CD14-positive monocyte (primary cell): ENCODE data around the gene OSBPL10. TPM values are rescaled to one million over a fixed set of nuclear protein-coding genes. Genes with fewer than 3 reads are reported as not detected.

Experiments used
- DNase-seq, 3 donors: peaks; one replicate each; pipeline ENCODE4 v3.0.0-alpha.2; 2011 to 2022
- H2AFZ ChIP-seq: 2 replicates; pipeline ENCODE4 v1.6.0; 2012; ENCODE audit warnings: mild to moderate bottlenecking, low read depth, low read length, inconsistent platforms; ENCODE audit not compliant: insufficient read depth, poor library complexity, severe bottlenecking
- H3K27ac ChIP-seq, 2 donors: 1 replicate in 1 of 2; 2 replicates in 1 of 2; pipeline ENCODE4 v1.5.1; 2012 to 2013; ENCODE audit warnings: low read length in 2 of 2, control low read depth in 1 of 2, inconsistent platforms in 1 of 2, low read depth in 1 of 2, mild to moderate bottlenecking in 1 of 2
- H3K27me3 ChIP-seq, 2 donors: one replicate each; pipeline versions ENCODE4 v1.6.0 to v1.6.1; 2011 to 2013; ENCODE audit warnings: low read length in 2 of 2; ENCODE audit not compliant: control insufficient read depth in 2 of 2, insufficient read depth in 2 of 2
- H3K36me3 ChIP-seq, 2 donors: replicated peaks in 1 of 2; 1 replicate in 1 of 2; 2 replicates in 1 of 2; pipeline versions ENCODE4 v1.5.1 to v1.6.1; 2012 to 2013; ENCODE audit warnings: low read length in 2 of 2, control low read depth in 1 of 2, inconsistent platforms in 1 of 2, mild to moderate bottlenecking in 1 of 2; ENCODE audit not compliant: insufficient read depth in 2 of 2, control insufficient read depth in 1 of 2
- H3K4me1 ChIP-seq, 2 donors: 1 replicate in 1 of 2; 2 replicates in 1 of 2; pipeline versions ENCODE4 v1.5.1 to v1.6.1; 2012 to 2013; ENCODE audit warnings: low read length in 2 of 2, control low read depth in 1 of 2, inconsistent platforms in 1 of 2, mild to moderate bottlenecking in 1 of 2, moderate library complexity in 1 of 2; ENCODE audit not compliant: insufficient read depth in 2 of 2, control insufficient read depth in 1 of 2
- H3K4me2 ChIP-seq: replicated peaks from 2 replicates; pipeline ENCODE3; 2012; ENCODE audit warnings: low read length, moderate library complexity, mild to moderate bottlenecking; ENCODE audit not compliant: poor library complexity, severe bottlenecking; ENCODE audit errors: extremely low read depth
- H3K4me3 ChIP-seq, 3 experiments: fragments of 200-600 bp in 1 of 3; sonication (generic) in 1 of 3; replicated peaks in 1 of 3; 1 replicate in 2 of 3; 2 replicates in 1 of 3; pipeline ENCODE4 v1.5.1; 2011 to 2013; ENCODE audit warnings: low read length in 3 of 3, mild to moderate bottlenecking in 3 of 3, control low read depth in 2 of 3, low read depth in 2 of 3, inconsistent platforms in 1 of 3, moderate library complexity in 1 of 3
- H3K79me2 ChIP-seq: 2 replicates; pipeline ENCODE4 v1.6.0; 2012; ENCODE audit warnings: mild to moderate bottlenecking, control low read depth, inconsistent platforms, low read length, moderate library complexity; ENCODE audit not compliant: insufficient read depth
- H3K9ac ChIP-seq: 2 replicates; pipeline ENCODE4 v1.6.0; 2017; ENCODE audit warnings: low read length, mild to moderate bottlenecking; ENCODE audit not compliant: insufficient read depth, poor library complexity, severe bottlenecking
- H3K9me3 ChIP-seq, 2 donors: replicated peaks in 1 of 2; 1 replicate in 1 of 2; 2 replicates in 1 of 2; pipeline versions ENCODE4 v1.5.1 to v1.6.1; 2012 to 2013; ENCODE audit warnings: low read length in 2 of 2, control low read depth in 1 of 2; ENCODE audit not compliant: control insufficient read depth in 1 of 2, insufficient read depth in 1 of 2
- H4K20me1 ChIP-seq: 2 replicates; pipeline ENCODE4 v1.6.0; 2012; ENCODE audit warnings: mild to moderate bottlenecking, low read length, control low read depth, moderate library complexity; ENCODE audit not compliant: insufficient read depth
- H3K27ac Mint-ChIP-seq, 7 donors: one replicate each; pipeline ENCODE4 v1.8.0; 2020; ENCODE audit warnings: mild to moderate bottlenecking in 7 of 7, mixed read lengths in 7 of 7, moderate library complexity in 6 of 7, inconsistent platforms in 2 of 7
- H3K27me3 Mint-ChIP-seq, 3 donors: one replicate each; pipeline ENCODE4 v1.8.0; 2021 to 2022; ENCODE audit warnings: low read depth in 3 of 3, mild to moderate bottlenecking in 3 of 3, mixed read lengths in 3 of 3, moderate library complexity in 3 of 3, inconsistent platforms in 1 of 3
- H3K36me3 Mint-ChIP-seq, 2 donors: one replicate each; pipeline ENCODE4 v1.8.0; 2020; ENCODE audit warnings: mixed read lengths in 2 of 2, inconsistent platforms in 1 of 2, mild to moderate bottlenecking in 1 of 2
- H3K4me1 Mint-ChIP-seq: one replicate; pipeline ENCODE4 v1.8.0; 2020; ENCODE audit warnings: mild to moderate bottlenecking, mixed read lengths
- H3K4me3 Mint-ChIP-seq, 2 donors: one replicate each; pipeline ENCODE4 v1.8.0; 2020; ENCODE audit warnings: mild to moderate bottlenecking in 2 of 2, mixed read lengths in 2 of 2, moderate library complexity in 1 of 2
- H3K9me3 Mint-ChIP-seq, 7 donors: one replicate each; pipeline ENCODE4 v1.8.0; 2020 to 2022; ENCODE audit warnings: mixed read lengths in 7 of 7, mild to moderate bottlenecking in 6 of 7, moderate library complexity in 6 of 7, inconsistent platforms in 2 of 7
- CTCF ChIP-seq: fragments of 200-600 bp; IDR thresholded peaks from one replicate; pipeline ENCODE4 v1.8.0; 2022; ENCODE audit warnings: antibody characterized with exemption, mild to moderate bottlenecking
- WGBS: methylation state at CpG from one replicate; pipeline ENCODE4 v1.1.5; 2013; ENCODE audit warnings: missing lambda C conversion rate; ENCODE audit not compliant: insufficient coverage; 5-methylcytosine and 5-hydroxymethylcytosine counted together
- intact Hi-C, 2 donors: fragments of 100-400 bp; cut with micrococcal nuclease; formaldehyde crosslinking; loops; one replicate each; pipeline versions ENCODE4 v1.15.0 to v1.15.1; 2023
- polyA plus RNA-seq, 3 donors: library from polyadenylated mRNA; depleted of rRNA in 1 of 3; unstranded in 2 of 3; stranded (reverse) in 1 of 3; fragments of 300-500 nt in 2 of 3; fragments of >200 nt in 1 of 3; fragmentation: Illumina TruSeq in 2 of 3; gene quantifications; 1 replicate in 2 of 3; 2 replicates in 1 of 3; pipeline ENCODE4 v1.2.3, GENCODE V29; 2012 to 2021

OSBPL10 gene
- polyA plus RNA-seq, 3 donors: 0.03 TPM; not detected in 2

GRCh38 chr3:31634476-31634875 is 346.6 kb downstream of the OSBPL10 start:
- intact Hi-C loops: no loop called here
- H3K27ac ChIP-seq: no peak overlapping the region
- H3K27me3 Mint-ChIP-seq: no peaks in the 10 kb centered on the region
- H3K79me2 ChIP-seq: no peaks in the 10 kb centered on the region
- H3K4me3 Mint-ChIP-seq: no peak overlapping the region
- H3K27ac Mint-ChIP-seq: peak overlapping the region in 1 of 7 donors; percentile 26
- no peaks in the 10 kb centered on the region for H3K9me3 Mint-ChIP-seq
- no peak overlapping the region for H3K4me3 ChIP-seq
- peaks cover 3% of the 10 kb centered on the region for H4K20me1 ChIP-seq
- no peak overlapping the region for H3K4me2 ChIP-seq
- H3K4me1 Mint-ChIP-seq: no peaks in the 10 kb centered on the region
- no peak overlapping the region for H3K9ac ChIP-seq
- WGBS: 100% methylated on average over 1 of the region's 2 CpGs
- H3K4me1 ChIP-seq: no peaks in the 10 kb centered on the region
- H3K9me3 ChIP-seq: no peaks in the 10 kb centered on the region
- H3K36me3 Mint-ChIP-seq: peaks cover 66 to 71% of the 10 kb centered on the region in 2 donors
- peaks cover 52 to 84% of the 10 kb centered on the region in 2 donors for H3K36me3 ChIP-seq
- no peak for TF ChIP-seq CTCF
- no peaks in the 10 kb centered on the region for H3K27me3 ChIP-seq
- no peak for DNase-seq
- no peak overlapping the region for H2AFZ ChIP-seq

DNA sequence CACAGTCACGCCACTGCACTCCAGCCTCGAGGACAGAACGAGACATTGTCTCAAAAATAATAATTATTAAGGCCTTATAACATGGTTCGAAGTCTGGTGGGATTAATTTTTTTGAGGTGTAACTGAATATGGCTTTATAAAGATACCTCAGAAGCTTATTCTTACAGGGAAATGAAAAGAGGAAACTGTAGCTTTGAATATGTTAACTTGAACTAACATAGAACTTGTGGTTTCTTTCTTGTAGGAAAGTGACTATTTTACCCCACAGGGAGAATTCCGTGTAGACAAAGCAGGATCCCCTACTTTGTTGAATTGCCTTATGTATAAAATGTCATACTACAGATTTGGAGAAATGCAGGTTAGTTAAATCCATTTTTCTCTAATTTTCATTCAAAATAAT is 352.0 kb downstream of the OSBPL10 start:
- peak in 1 of 3 donors; percentile 20 for DNase-seq
- WGBS: no CpG with 5 or more reads among the region's 5 CpGs

More for the DNA sequence above, 352.0 kb downstream of the OSBPL10 start:
- TF ChIP-seq CTCF: no peak
- Histone ChIP-seq H3K4me3 (no peak overlapping the region), H3K9me3 (no peaks in the 10 kb centered on the region), H3K36me3 (peaks cover 70 to 88% of the 10 kb centered on the region in 2 donors), H4K20me1 (peaks cover 4% of the 10 kb centered on the region), H3K79me2 (no peaks in the 10 kb centered on the region), H3K27me3 (no peaks in the 10 kb centered on the region), H3K4me1 (peaks cover 0 to 9% of the 10 kb centered on the region in 2 donors), H2AFZ (no peak overlapping the region), H3K4me2 (no peak overlapping the region), H3K27ac (peak overlapping the region in 1 of 2 donors; percentile 67), H3K9ac (no peak overlapping the region)
- no peaks in the 10 kb centered on the region for H3K27me3 Mint-ChIP-seq
- intact Hi-C loops: no loop called here
- H3K27ac Mint-ChIP-seq: peak overlapping the region in 6 of 7 donors; percentile 10 to 83 (median 72)
- H3K4me1 Mint-ChIP-seq: peaks cover 7% of the 10 kb centered on the region
- H3K4me3 Mint-ChIP-seq: no peak overlapping the region
- H3K9me3 Mint-ChIP-seq: no peaks in the 10 kb centered on the region
- H3K36me3 Mint-ChIP-seq: peaks cover 68 to 75% of the 10 kb centered on the region in 2 donors
